GM18498 (cell line): ENCODE data around the gene TNIP1.
A peak's percentile ranks its signal among the peaks of the same experiment; 100 is the strongest.

Experiments used
- ATAC-seq: cut with Tn5 transposase; IDR thresholded peaks from one replicate; pipeline ENCODE4 v1.9.1; 2021; ENCODE audit warnings: mild to moderate bottlenecking, moderate library complexity; ENCODE audit not compliant: unreplicated experiment

The TNIP1 gene

DNA sequence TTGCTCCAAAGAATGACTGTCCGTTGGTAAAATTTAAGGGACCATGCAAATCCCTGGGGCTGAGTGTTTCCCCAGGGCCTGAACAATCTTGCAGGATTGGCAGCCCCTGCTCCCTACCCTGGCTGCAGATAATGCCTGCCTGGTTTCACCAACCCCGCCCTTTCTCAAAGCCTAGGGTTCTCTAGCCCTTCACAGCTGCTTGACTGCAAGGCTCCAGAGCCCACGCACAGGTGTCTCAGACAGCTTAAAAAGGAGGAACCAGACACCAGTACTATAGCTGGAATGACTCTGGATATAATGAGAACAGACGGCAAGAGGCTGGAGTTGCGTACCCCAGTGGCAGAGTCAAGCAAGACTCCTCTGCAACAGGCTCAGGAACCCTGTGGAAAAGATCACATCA lies 25.2 kb upstream of the TNIP1 start:
- no peak for ATAC-seq

DNA sequence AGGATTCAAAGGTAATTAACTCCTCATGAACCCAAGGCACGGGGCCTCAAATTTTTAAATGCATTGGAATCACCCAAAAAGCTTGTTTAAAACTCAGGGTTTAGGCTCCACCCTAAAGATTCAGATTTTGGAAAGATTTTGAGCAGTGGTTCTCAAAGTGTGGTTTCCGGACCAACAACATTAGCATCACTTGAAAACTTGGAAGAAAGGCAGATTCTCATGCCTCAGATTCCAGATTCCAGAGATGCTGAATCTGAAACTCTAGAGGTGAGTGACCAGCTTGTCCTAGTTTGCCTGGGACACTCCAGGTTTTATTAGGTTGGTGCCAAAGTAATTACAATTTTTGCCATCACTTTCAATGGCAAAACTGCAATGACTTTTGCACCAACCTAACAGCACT lies 24.7 kb upstream of the TNIP1 start:
- no peak for ATAC-seq

DNA sequence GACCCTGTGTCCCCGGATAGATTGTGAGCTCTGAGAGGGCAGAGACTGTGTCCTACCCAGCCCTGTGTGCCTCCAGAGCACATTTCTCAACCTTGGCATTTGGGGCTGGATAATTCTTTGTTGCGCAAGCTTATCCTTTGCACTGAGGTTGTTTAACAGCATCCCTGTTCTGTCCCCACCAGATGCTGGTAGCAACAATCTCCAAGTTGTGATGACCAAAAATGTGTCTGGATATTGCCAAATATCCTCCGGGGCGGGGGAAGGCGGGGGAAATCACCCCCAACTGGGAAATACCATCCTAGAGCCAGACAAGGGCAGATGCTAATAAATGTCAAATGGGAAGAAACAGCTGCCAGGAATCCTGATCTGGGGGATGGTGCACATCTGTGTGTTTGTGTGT lies 24.0 kb upstream of the TNIP1 start:
- no peak for ATAC-seq

DNA sequence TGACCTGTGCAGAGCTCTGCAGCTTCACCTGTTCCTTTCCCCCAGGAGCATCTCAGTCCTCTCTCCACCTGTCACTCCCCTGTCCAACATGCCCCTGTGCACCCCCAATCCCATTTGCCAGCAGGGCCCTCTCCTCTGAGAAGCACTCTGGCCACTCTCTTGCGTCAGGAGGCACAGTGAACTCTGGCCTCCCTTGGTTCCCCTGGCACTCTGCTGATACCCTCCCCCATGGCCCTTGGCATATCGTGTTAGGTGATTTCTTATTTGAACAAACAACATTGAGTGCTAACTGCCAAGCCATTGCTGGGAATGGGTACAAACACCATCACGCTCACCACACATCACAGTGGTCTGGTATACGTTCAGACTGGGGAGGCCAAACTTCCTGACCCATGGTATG lies 20.9 kb upstream of the TNIP1 start:
- ATAC-seq = no peak

DNA sequence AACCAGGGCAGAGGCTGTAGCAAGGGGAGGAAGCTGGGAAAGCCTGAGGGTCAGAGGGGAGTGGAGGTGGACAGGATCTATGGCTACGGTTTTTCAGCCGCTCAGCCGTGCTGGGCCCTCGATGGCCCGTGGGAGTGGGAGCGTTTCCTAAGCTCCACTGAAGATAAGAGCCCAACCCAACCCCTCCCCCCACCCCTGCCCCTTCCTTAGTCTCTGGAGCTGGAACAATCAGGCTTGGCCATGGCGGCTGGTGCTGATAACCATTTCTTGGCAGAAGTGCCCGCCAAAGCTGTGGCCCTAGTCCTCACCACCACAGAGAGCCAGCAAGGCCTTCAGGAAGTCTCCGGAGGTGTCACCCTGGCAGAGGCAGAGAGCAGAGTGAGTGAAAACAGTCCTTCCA lies 20.3 kb upstream of the TNIP1 start:
- ATAC-seq = no peak

DNA sequence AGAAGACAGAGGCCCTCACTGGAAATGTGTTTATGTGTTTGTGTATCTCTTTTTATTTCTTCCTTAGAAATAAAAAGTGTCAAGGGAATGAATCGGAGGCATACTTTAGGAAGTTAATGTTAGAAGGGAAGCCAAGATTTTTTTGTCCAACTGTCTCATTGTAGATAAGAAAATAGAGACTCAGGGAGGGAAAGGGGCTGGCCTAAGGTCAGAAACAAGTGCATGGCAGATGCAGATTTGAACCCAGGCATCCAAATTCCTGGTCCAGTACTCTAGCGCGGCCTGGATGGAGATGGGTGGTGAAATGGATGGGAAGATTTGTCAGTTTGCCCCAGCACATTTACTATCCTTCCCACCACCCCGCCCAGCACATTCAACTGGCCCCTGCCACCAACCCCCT lies 19.8 kb upstream of the TNIP1 start:
- no peak for ATAC-seq

DNA sequence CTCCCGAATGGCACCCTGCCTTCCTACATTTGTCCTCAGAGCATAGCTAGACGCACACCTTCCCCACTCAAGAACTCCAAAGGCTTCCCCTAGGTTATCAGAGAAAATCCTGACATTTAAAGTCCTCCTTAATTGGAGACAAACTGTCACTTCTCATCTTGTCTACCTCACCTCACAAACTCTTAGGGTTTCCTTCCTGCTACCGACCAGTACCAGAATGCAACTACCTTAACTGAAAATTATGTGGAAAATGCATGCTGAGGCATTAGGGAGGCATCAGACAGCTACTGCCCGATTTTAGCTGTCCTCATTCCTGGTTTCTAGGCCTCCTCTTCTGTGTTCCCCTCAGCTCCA lies 17.9 kb upstream of the TNIP1 start:
- ATAC-seq = no peak

DNA sequence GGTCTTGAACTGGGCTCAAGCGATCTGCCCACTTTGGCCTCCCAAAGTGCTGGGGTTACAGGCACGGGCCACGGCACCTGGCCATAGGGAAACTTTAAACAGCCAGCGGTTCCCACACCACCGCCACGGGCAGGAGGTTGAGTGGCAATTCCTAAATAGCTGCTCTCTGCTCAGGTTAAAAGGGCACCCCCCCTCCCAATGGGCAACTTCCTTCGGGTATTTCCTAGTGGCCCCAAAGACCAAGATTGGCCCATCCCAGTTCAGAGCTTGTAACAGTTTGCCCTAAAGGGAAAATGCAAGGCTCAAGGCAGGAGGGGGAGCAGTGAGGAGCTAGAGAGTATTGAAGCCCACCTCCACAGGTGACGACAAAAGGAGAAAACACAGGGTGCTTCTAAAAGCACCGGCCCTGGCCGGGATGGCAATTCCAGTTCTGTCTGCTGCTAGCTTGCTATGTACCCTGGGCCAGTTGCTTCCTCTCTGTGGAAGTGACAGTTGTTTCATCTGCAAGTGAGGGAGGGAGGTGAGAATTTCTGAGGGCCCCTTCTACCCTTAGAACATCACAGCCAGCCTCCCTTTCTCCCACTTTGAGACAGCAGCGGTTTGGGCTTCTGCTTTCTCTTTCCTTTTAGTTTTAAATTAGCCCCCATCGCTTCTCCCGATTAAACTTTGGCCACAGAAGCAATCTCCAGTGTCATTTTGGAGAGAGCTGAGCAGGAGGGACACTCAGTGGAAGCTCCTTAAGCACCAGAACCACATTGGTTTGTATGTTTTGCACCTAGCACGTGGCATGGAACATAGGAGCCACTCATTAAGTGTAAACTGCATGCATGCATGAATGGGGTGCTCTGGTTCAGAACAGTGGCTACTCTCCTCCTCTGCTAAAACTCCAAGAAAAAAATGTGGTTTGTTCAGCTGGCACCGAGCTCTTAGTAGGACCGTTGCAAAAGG lies 17.3 kb upstream of the TNIP1 start:
- peak; percentile 55 for ATAC-seq

DNA sequence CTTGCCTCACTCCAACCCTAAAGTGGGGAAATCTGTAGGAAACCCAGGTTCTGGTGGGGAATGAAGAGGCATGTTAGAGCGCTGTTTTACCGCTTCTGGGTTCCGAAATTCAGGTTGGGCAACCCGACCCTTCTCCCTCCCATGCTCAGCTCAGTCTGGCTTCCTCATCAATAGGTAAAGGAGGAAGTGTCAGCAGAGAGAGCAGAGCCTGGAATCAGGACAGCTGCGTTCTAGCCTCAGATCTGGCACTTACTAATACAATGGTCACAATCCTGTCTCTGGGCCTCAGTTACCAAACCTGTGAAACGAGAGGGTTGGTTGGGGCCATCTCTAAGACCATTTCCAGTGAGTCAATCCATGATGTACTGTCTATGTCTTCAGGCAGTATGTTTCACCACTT lies 16.2 kb upstream of the TNIP1 start:
- no peak for ATAC-seq

DNA sequence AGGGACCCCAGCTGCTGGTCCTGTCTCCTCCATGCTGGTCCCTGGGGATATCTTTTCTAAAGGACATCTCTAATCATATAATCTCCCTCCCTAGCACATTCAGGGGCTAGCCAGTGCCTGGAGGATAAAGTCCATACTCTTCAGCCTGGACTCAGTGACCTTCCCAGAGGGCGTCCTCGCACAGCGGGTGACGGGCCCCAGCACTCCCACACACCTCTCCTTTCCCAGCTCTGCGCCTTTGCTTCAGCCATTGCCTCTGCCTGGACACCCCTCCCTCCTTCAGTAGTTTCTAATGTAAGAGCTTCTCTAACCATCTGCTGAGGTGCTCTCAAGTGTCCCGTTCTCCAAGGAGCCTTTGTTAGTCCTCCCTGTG lies 15.2 kb upstream of the TNIP1 start:
- ATAC-seq = no peak

DNA sequence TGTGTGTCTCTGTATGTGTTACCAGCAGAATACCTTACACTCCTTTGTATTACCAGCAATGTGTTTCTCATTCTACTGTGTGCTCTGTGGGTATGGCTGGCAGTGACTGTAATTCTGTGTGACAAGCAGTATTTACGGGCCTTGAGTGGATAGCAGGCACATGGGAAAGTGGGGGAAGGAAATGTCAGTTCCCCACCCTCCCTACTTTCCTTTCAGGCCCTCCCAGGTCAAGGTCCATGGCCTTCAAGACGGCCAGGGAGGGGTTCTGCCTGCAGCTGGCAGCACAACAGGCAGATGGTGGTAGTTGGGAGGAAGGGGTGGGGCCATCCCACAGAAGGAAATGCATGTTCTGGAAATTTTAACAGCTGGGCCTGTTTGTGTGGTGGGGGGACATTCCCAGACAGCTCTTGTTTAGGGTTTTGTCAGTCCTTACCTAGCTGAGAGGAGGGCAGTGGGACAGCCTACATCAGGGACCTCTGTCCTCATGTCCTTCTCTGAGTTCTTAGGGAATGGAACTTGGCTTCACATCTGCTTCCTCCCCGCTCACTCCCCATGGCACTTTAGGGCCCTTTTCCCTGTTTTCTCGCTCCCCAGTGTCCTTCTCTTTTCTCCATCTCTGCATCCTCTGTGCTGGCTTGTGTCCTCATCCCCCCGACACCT lies 14.6 kb upstream of the TNIP1 start:
- no peak for ATAC-seq

DNA sequence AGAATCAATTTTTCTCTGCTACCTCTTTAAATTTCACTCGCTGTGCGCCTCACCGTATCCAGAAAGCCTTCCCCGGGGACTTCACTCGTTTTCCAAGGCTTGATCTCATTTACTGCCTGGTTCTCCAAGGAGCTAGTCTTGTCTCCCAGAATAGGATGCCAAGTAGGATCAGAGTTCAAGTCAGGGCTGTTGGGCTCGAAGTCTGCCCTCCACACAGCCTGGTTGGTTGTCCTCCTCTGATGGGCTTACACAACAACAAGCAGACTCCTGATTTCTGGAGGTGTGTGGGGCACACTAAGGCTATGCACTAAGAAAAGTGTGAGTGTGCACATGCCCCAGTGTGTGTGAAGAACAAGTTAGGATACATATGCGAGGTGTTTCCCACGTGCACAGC lies 14.0 kb upstream of the TNIP1 start:
- no peak for ATAC-seq

DNA sequence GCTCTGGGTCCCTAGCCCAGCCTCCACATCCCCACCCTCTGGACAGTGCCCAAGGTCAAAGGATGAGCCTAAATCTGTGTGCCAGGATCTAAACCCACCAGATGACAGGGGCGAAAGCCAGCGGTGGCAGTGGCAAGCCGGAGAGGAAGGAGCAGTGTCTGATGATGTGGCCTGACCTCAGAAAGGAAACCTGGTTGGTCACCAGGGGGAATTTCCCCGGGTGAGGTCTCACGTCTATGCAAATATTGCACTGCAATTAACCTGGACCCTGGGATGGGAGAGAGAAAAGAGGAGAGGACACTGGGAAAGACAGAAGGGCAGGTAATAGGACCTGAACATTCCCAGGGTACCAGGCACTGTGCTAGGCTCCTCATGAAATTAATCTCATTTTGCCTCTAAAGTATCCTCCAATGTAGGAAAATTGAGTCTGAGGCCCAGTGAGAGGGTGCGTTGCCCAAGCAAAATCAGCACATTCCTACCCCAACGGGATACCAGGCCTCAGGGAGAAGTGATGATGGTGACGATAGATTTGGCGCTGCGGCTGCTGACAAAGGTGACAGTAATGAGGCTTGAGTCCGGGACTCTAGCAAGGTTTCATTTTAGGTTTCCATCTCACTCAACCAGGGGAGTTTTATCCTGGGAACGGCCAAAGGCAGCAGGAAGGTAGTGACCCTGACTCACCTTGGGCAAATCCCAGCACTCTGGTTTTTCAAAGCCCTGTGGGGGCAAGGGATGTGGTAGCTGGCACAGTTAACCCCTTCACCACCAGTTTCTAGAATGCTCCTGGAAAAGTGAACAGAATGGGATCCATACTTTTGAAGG lies 13.4 kb upstream of the TNIP1 start:
- ATAC-seq = peak; percentile 77

DNA sequence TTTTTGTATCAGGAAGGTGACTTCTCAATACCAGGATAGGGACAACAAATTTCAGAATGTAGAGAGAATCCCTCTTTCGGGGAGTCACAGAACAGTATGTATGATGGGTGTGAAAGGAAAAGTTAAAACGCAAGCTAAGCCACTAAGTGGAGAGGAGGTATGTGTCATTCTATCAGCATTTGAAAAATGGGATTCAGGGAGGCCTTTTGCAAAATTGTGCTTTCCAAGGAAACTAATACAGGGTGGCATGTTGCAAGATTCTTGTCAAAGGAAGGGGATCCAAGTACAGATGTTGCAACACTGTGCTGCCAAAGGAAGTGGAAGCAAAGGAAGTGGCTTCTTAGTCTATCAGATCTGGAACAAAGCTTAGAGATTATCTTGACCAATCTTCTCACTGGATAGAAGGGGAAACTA lies 12.6 kb upstream of the TNIP1 start:
- ATAC-seq = peak; percentile 4

DNA sequence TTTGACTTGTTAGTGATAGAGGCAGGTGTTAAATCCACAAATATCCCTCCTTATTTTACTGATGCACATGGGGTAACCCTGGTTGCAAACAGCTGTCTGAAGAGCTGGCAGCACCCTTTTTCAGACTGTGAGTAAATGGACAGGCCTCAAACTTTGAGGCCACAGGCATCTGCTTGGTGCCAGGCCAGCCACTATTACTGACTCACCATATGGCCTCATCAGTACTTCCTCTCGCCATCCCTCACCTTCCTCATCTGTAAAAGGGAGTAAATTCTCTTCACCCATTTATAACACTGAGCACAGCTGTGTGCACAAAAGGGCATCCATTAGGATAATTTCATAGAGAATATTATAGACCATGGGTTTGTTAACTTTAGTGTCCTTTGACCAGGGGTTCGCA lies 11.9 kb upstream of the TNIP1 start:
- ATAC-seq = no peak

DNA sequence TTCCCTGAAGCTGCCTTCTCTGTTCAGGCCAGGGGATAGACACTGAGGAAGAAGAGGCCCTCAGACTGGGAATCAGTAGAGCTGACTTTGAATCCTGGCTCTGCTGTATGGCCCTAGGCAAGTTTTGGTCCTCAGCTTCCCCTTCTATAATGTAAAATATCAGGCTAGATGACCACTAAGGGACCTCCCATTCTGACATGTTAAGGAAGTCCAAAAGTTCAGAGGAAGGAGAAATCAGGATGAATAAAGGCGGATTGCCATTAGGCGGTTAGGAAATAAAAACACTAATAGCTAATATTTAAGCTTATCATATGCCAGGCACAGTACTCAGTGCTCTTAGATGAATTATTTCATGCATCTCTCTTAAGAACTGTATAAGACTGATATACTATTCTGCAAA lies 8.9 kb upstream of the TNIP1 start:
- no peak for ATAC-seq

DNA sequence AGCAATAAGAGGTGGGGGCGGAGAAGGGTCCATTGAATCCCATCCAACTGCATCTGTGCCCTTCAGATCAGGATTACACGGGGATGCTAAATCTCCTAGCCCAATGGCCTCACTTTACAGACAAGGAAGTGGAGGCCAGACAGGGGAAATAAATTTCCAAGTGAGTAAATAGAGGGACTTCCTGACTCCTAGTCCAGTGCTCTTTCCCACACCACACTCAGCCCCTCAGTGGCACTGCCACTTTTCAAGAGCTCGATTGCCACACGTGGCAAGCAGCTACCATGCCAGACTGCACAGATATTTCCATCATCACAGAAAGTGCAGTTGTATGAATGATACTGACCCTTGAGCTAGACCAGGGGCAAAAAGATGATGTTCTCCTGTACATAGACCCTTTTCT lies 8.2 kb upstream of the TNIP1 start:
- ATAC-seq = no peak

DNA sequence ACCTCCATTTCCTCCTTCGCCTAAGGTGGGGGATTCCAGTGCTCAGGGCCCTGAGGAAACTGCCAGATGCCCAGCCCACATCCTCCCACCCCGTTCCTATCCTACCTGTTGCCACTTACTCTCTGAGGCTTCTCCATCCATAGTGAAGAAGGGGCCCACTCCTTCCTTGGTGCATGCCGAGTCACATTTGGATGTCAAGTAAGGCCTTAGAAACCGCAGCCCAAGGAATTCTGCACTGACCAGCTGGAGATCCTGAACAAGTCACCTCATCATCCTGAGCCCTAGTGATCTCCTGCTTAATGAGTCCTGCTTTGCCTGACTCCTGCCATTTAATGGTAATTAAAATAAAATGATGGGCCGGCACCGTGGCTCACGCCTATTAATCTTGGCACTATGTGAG lies 6.7 kb upstream of the TNIP1 start:
- ATAC-seq = no peak

DNA sequence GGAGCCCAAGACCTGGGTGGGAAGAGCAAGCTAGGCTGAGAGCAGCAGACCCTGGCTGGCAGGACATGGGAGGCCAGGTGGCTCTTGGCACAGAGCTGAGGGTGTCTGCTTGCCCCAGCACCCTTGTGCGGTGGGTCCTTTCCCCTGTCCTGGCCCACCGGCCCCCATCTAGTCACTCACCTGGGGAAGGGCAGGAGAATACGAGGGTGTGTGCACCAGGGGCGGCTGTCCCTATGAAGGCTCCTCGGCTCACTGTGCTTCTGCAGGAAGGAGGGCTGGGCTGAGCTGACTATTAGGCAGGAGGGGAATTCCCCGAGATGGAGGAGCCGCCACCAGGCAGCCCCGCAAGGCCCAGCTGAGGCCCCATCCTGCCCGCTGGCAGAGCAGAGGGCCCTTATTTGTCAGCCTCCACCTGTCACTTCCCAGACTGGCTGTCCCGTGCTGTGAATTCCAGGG lies 6.1 kb upstream of the TNIP1 start:
- ATAC-seq = peak; percentile 83

DNA sequence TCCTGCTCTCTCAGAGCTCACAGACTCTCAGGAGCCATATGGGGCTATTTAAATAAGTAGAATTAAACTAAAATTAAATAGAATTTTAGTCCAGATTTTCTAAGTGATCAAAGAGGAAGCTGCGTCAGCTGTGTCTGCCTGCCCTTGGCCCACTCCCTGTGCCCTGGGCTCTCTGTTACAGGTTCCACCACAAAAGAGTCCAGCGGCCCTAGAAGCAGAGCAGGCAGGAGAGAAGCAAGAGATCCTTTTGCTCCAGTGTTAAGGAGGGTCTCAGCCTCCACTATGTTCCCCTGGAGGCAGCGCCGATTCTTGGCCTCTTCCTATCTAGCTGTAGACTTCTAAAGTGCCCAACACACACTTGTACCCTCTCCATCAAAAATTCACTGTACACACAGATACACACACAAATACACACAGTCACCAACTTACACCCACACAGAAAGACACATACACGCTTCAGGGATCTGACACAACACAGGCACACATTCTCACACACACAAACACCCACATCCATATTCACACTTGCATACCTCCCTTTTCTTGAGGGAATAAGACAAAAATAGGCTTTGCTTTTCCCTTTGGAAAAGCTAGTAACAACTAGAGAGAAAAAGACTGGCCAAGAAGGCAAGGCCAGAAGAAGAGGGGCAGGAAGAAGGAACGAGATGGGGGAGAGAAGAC lies 5.5 kb upstream of the TNIP1 start:
- no peak for ATAC-seq

DNA sequence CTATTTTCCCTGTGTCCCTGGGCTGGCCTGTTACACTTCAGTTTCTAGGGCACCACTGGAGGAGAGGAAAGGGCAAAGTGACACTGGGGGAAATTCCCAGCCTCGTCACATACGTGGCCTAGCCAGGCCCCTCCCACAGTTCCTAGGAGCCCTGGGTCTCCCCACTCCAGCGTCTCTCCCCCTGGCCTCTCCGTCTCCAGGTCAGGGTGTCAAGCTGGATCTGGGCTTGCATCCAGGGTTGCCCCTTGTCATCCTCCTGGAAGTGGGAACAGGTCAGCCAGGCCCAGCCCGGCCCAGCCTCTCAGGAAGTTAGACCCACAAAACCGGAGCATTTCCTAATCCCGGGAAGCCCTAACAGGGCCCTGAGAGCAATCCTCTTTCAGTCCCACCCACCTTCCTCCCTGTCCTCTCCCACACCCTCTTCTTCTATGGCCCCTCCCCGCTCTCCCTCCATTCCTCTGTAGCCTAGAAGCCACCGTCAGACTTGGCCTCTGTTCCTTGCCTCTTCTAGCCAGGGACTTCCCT lies 4.7 kb upstream of the TNIP1 start:
- ATAC-seq = no peak
